Measurements from ENCODE around the gene FPR1. TPM values are rescaled to one million over a fixed set of nuclear protein-coding genes. Genes with fewer than 3 reads are reported as not detected.
A peak's percentile ranks its signal among the peaks of the same experiment; 100 is the strongest.

The FPR1 gene
- total RNA-seq, 1 donor from 2014 or later, result 0.49 TPM

DNA sequence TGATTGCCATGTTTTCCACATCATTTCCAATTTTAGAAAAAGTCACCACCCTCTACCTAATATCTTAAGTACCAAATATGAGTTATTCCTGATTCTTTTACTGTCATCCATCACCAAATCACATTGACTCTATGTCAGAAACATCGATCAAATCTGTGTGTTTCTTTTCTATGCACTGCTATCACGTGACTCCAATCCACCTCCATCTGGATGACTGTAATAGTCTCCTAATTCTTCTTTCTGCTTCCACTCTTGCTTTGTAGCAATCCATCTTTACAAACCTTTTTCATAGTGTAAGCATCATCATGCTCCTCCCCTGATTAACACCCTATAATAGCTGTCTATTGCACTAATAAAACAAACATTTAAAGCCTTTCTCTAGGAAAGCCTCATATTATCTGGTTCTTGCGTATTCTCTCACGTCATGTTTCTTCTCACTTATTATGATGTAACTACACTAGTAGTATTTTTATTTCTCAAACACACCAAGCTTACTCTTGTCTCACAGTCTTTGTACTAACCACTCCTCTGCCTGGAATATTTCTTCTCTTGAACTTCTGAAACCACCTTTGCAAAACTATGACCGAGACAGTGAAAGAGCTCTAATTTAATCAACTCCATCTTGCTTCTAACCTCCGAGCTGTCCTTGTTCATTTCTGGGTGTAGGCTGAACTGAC lies 32.6 kb upstream of the FPR1 start:
- no peak for TF ChIP-seq CTCF (IDR thresholded peaks at IDR 0.05)
- Mint-ChIP-seq H3K36me3 (ENCODE audit: low read depth) (no peaks in the 10 kb centered on the region), H3K27me3 (peaks cover 17% of the 10 kb centered on the region), H3K4me1 (peaks cover 4% of the 10 kb centered on the region), H3K27ac (no peak overlapping the region), H3K4me3 (no peak overlapping the region), H3K9me3 (peaks cover 3% of the 10 kb centered on the region)
- POLR2A ChIA-PET, result no interaction called here
- CTCF ChIA-PET, result no interaction called here
- intact Hi-C loops (cut with micrococcal nuclease), result no loop called here
- DNase-seq, result no peak
- ATAC-seq (ENCODE audit: low read depth), result no peak

GRCh38 chr19:51783372-51783771 lies 31.7 kb upstream of the FPR1 start:
- ATAC-seq (ENCODE audit: low read depth), result peak; percentile 45
- Mint-ChIP-seq H3K4me1 (peaks cover 4% of the 10 kb centered on the region), H3K27me3 (peaks cover 22% of the 10 kb centered on the region), H3K4me3 (no peak overlapping the region), H3K27ac (no peak overlapping the region), H3K9me3 (peaks cover 3% of the 10 kb centered on the region), H3K36me3 (ENCODE audit: low read depth) (no peaks in the 10 kb centered on the region)
- DNase-seq, result no peak
- intact Hi-C loops (cut with micrococcal nuclease), result no loop called here
- no peak for TF ChIP-seq CTCF (IDR thresholded peaks at IDR 0.05)
- ChIA-PET POLR2A (no interaction called here), CTCF (no interaction called here)

DNA sequence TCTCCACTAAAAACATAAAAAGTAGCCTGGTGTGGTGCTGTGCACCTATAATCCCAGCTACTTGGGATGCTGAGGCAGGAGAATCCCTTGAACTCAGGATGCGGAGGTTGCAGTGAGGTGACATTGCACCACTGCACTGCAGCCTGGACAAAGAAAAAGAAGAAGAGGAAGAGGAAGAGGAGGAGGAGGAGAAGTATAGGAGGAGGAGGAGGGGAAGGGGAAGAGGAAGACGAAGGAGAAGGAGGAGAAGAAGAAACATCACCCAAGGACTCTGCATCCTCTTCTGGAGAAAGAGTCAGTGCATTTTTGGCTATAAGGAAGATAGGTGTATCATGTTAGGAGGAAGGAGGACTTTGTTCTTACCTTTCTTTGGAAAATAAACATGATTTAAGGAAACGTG lies 30.3 kb upstream of the FPR1 start:
- CTCF ChIA-PET, result no interaction called here
- ATAC-seq (ENCODE audit: low read depth) (no peak), DNase-seq (no peak)
- TF ChIP-seq CTCF (IDR thresholded peaks at IDR 0.05), result no peak
- H3K27me3 Mint-ChIP-seq, result peaks cover 32% of the 10 kb centered on the region
- intact Hi-C loops (cut with micrococcal nuclease), result no loop called here
- no peak overlapping the region for H3K4me3 Mint-ChIP-seq
- H3K36me3 Mint-ChIP-seq (ENCODE audit: low read depth), result no peaks in the 10 kb centered on the region
- no peak overlapping the region for H3K27ac Mint-ChIP-seq
- H3K9me3 Mint-ChIP-seq, result peaks cover 2% of the 10 kb centered on the region
- POLR2A ChIA-PET, result no interaction called here
- H3K4me1 Mint-ChIP-seq, result peaks cover 8% of the 10 kb centered on the region

DNA sequence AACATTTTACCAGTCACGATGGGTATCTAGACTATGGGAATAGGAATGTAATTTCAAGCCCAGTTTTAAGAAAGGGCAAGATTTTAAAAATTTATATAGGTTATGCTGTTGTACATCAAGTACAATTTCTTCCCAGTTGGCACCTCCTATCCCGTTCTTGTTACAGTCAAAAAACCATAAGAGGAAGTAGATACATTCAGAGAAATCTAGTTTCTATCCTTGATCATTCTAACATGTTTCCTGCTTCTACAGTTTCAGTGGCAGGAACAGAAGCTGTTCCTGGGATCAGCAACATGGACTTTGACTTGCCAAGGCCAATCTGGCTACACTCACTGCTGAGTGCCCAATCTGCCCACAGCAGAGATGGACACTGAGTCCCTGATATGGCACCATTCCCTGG lies 28.6 kb upstream of the FPR1 start:
- Mint-ChIP-seq H3K27me3 (peaks cover 46% of the 10 kb centered on the region), H3K36me3 (ENCODE audit: low read depth) (no peaks in the 10 kb centered on the region), H3K9me3 (no peaks in the 10 kb centered on the region), H3K27ac (no peak overlapping the region), H3K4me3 (no peak overlapping the region), H3K4me1 (peaks cover 4% of the 10 kb centered on the region)
- POLR2A ChIA-PET, result no interaction called here
- DNase-seq, result no peak
- CTCF ChIA-PET, result no interaction called here
- intact Hi-C loops (cut with micrococcal nuclease), result no loop called here
- no peak for ATAC-seq (ENCODE audit: low read depth)
- TF ChIP-seq CTCF (IDR thresholded peaks at IDR 0.05), result no peak

- no peaks in the 10 kb centered on the region for H3K9me3 Mint-ChIP-seq
- intact Hi-C loops (cut with micrococcal nuclease), result loop anchor here (2.0 to 10.0 kb wide), 5 partner anchors 77 to 455 kb away; no protein-coding TSS in a partner anchor
- peaks cover 4% of the 10 kb centered on the region for H3K4me1 Mint-ChIP-seq
- no peak for TF ChIP-seq CTCF (IDR thresholded peaks at IDR 0.05)
- H3K27me3 Mint-ChIP-seq, result peaks cover 52% of the 10 kb centered on the region
- no peaks in the 10 kb centered on the region for H3K36me3 Mint-ChIP-seq (ENCODE audit: low read depth)
- no peak overlapping the region for H3K27ac Mint-ChIP-seq
- ATAC-seq (ENCODE audit: low read depth), result no peak
- POLR2A ChIA-PET, result no interaction called here
- CTCF ChIA-PET, result no interaction called here
- H3K4me3 Mint-ChIP-seq, result no peak overlapping the region
- DNase-seq, result no peak
These were observed 28.0 kb upstream of the FPR1 start for GRCh38 chr19:51779703-51780102.

Measured in activated B cell treated with CpG ODN at 0.5 μM for 24 hours (primary cell).